OCI-LY3 (cell line): Measurements from ENCODE around the gene NIPBL.

Experiments used
- H2AFZ ChIP-seq: fragments of 200-600, 300-600 bp; shearing (Covaris generic); 2 replicates; pipeline ENCODE4 v1.6.0; 2014; ENCODE audit warnings: antibody characterized with exemption, low read depth, low read length
- H3K27ac ChIP-seq: fragments of 200-600, 300-600 bp; sonication (generic); 2 replicates; pipeline ENCODE4 v1.5.1; 2014; ENCODE audit warnings: mild to moderate bottlenecking, low read length, moderate library complexity, mixed read lengths
- H3K27me3 ChIP-seq: fragments of 200-600, 300-600 bp; sonication (generic); 2 replicates; pipeline ENCODE4 v1.6.1; 2014; ENCODE audit warnings: low read depth, low read length, mixed read lengths
- H3K36me3 ChIP-seq: fragments of 200-600, 300-600 bp; sonication (generic); replicated peaks from 2 replicates; pipeline ENCODE3; 2014; ENCODE audit warnings: low read depth, low read length, mixed read lengths
- H3K4me1 ChIP-seq: fragments of 300-600, 200-600 bp; sonication (generic); 2 replicates; pipeline ENCODE4 v1.6.1; 2014; ENCODE audit warnings: low read length, mixed read lengths
- H3K4me2 ChIP-seq: fragments of 200-600, 300-600 bp; sonication (generic); 2 replicates; pipeline ENCODE4 v1.6.1; 2014; ENCODE audit warnings: low read length, mixed read lengths
- H3K4me3 ChIP-seq: fragments of 300-600, 200-600 bp; sonication (generic); 2 replicates; pipeline ENCODE4 v1.5.1; 2014; ENCODE audit warnings: antibody characterized with exemption, mild to moderate bottlenecking, low read length, moderate library complexity
- H3K79me2 ChIP-seq: fragments of 300-600, 200-600 bp; shearing (Covaris generic); 2 replicates; pipeline ENCODE4 v1.6.1; 2014; ENCODE audit warnings: mild to moderate bottlenecking, low read length, mixed read lengths
- H3K9ac ChIP-seq: fragments of 300-600, 200-600 bp; shearing (Covaris generic); 2 replicates; pipeline ENCODE4 v1.6.0; 2014; ENCODE audit warnings: mild to moderate bottlenecking, low read length, moderate library complexity
- H3K9me3 ChIP-seq: fragments of 200-600, 300-600 bp; shearing (Covaris generic); 2 replicates; pipeline ENCODE4 v1.6.1; 2014; ENCODE audit warnings: low read length, mixed read lengths; ENCODE audit not compliant: insufficient read depth
- H4K20me1 ChIP-seq: fragments of 200-600, 300-600 bp; sonication (generic); 2 replicates; pipeline ENCODE4 v1.6.1; 2016; ENCODE audit warnings: low read length, mixed read lengths; ENCODE audit not compliant: insufficient read depth
- CTCF ChIP-seq: fragments of 200-600, 300-600 bp; sonication (generic); IDR thresholded peaks from 2 replicates; pipeline ENCODE4 v1.5.1; 2014; ENCODE audit warnings: antibody characterized with exemption, low read length, low read depth
- EZH2phosphoT487 ChIP-seq: fragments of 200-600 bp; shearing (Covaris generic); IDR thresholded peaks from 2 replicates; pipeline ENCODE4 v1.6.1; 2018; ENCODE audit warnings: antibody characterized with exemption, mixed run types, low read depth

Gene NIPBL

DNA sequence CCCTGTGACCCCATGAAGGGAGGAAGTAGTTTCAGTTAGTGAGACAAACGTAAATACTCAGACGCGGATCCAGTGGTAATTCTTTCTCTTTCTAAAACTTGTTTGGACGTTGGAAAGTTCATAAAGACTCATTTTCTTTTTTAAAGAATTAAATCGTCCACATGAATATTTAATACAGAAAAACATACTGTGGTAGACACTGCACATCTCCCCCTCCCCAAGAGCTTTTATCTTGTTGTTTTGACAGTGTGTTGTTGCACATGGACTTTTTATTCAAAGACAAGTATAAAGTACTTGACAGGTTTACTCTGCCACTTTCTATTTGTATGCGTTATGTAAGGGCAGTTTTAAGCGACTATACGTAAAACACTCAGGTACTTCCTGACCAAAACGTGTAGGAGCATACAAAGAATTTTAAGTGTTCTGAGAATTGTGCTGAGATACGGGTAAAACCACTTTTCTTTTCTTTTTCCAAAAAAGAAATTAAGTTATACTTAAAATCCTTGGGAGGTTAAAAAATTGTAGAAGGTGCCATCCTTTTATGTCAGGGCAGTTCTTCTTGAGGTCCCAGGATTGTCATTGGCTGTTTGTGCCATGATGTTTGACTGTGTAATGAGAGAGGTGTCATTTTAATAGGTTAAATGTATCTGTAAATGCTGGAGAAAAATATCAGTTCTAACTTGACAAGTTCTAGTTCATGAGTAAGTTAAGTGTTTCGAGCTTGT lies 1.3 kb downstream of the NIPBL start:
- no peaks in the 10 kb centered on the region for H3K36me3 ChIP-seq
- no peaks in the 10 kb centered on the region for H3K27me3 ChIP-seq
- peak overlapping the region; percentile 91 for H3K27ac ChIP-seq
- peaks cover 55% of the 10 kb centered on the region for H3K4me1 ChIP-seq
- H3K4me3 ChIP-seq = peak overlapping the region; percentile 98
- peak overlapping the region; percentile 98 for H3K9ac ChIP-seq
- peak overlapping the region; percentile 74 for H3K4me2 ChIP-seq
- H4K20me1 ChIP-seq = peaks cover 63% of the 10 kb centered on the region
- no peak for TF ChIP-seq CTCF
- H2AFZ ChIP-seq = 0 out of 2 replicates have a peak overlapping the region, but pooled peaks have one; percentile 61
- H3K79me2 ChIP-seq = peaks cover 98% of the 10 kb centered on the region
- H3K9me3 ChIP-seq = no peaks in the 10 kb centered on the region

GRCh38 chr5:36878392-36879082 lies 2.0 kb downstream of the NIPBL start:
- Histone ChIP-seq H3K4me3 (peak overlapping the region; percentile 98), H3K9me3 (no peaks in the 10 kb centered on the region), H3K4me2 (peak overlapping the region; percentile 74), H3K27ac (no peak overlapping the region), H3K36me3 (no peaks in the 10 kb centered on the region), H4K20me1 (peaks cover 65% of the 10 kb centered on the region), H2AFZ (no peak overlapping the region), H3K27me3 (no peaks in the 10 kb centered on the region), H3K4me1 (peaks cover 53% of the 10 kb centered on the region), H3K9ac (peak overlapping the region; percentile 98), H3K79me2 (peaks cover 98% of the 10 kb centered on the region)
- no peak for TF ChIP-seq EZH2phosphoT487
- TF ChIP-seq CTCF = no peak

- peaks cover 44% of the 10 kb centered on the region for H3K4me1 ChIP-seq
Measured at GRCh38 chr5:36879274-36880033, 2.9 kb downstream of the NIPBL start.

More at GRCh38 chr5:36879274-36880033, 2.9 kb downstream of the NIPBL start:
- TF ChIP-seq EZH2phosphoT487 (no peak), CTCF (no peak)
- no peaks in the 10 kb centered on the region for H3K27me3 ChIP-seq
- H3K9ac ChIP-seq = peak overlapping the region; percentile 98
- H3K27ac ChIP-seq = no peak overlapping the region
- H3K36me3 ChIP-seq = no peaks in the 10 kb centered on the region
- H3K9me3 ChIP-seq = no peaks in the 10 kb centered on the region
- H3K79me2 ChIP-seq = peaks cover 98% of the 10 kb centered on the region
- H2AFZ ChIP-seq = no peak overlapping the region
- peaks cover 66% of the 10 kb centered on the region for H4K20me1 ChIP-seq
- peak overlapping the region; percentile 98 for H3K4me3 ChIP-seq
- H3K4me2 ChIP-seq = peak overlapping the region; percentile 74
